ENCODE data around the gene NFATC1.

GRCh38 chr18:79345981-79346380 lies 49.7 kb upstream of the NFATC1 start:
- TF ChIP-seq CTCF (IDR thresholded peaks at IDR 0.05) (no peak), POLR2A (IDR thresholded peaks at IDR 0.05) (no peak), EP300 (IDR thresholded peaks at IDR 0.05) (no peak)
